Central memory CD4-positive, alpha-beta T cell (primary cell): ENCODE measurements around the gene CCDC110.

ENCODE experiments used
- DNase-seq: peaks from one replicate; pipeline ENCODE4 v3.0.0; 2022

Gene CCDC110

DNA sequence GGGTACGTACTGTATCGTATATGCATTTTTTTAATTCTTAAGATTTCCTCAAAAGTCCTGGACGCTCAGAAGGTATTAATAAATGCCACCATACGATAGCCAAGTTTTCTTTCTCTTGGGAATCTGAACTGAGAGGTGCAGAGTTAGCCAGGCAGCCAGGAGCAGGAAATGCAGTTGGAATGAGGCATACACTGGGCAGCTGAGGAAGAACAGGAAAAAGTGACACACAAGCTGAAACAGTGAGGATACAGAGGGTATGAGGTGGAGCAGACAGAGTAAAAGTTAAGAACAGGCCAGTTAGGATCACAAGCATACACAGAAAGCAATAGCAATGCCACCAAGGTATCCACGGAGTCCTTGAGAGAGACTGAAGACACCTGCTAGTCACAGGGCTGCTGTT is 59.1 kb downstream of the CCDC110 start:
- DNase-seq: no peak

- no peak for DNase-seq
These were observed 59.7 kb downstream of the CCDC110 start for GRCh38 chr4:185411849-185412248.

- no peak for DNase-seq
These were observed 63.1 kb downstream of the CCDC110 start for GRCh38 chr4:185408432-185408831.

DNA sequence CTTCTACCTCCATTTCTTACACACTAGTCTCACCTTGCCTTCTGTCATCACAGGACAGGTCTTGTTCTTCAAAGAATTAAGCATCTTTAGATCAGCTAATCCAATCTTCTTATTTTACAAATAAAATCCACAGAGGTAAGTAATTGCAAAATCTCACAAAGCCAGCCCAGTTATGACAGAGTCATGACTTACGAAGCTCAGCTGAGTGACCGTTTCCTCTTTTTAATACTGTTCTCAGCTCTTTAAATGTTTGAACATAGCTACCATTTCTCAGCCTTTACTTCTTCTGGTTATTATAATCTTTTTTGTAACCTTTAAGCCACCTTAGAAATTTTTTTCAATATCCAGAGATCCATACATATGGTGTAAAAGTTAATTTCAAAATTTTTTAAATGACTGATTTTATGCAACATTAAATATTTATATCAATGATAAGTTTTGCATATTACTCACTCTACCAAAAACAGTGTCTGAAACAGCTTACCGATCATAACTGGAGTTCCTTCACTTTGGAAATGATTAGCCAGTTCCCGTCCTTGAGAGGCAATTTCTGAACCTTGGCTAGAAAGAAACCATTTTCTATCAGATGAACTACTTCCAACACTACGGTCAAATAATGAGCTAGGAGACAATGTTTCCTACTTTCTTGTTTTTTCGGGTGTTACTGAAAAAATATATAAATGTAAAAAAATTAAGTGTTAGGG is 66.1 kb downstream of the CCDC110 start:
- DNase-seq: no peak

DNA sequence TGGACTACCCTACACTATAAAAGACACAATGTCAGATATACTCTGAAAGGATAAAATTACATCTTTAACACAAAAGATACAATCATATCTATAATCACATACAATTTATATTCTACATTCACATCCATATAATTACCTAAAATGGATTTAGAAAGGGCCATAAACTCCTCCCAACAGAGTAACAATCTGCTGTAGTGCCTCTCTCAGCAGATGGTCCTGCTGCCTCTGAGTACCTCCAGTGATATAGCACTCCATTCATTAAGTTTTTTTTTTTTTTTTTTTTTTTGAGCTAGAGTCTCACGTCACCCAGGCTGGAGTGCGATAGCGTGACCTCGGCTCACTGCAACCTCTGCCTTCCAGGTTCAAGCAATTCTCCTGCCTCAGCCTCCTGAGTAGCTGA is 67.5 kb downstream of the CCDC110 start:
- DNase-seq: no peak

DNA sequence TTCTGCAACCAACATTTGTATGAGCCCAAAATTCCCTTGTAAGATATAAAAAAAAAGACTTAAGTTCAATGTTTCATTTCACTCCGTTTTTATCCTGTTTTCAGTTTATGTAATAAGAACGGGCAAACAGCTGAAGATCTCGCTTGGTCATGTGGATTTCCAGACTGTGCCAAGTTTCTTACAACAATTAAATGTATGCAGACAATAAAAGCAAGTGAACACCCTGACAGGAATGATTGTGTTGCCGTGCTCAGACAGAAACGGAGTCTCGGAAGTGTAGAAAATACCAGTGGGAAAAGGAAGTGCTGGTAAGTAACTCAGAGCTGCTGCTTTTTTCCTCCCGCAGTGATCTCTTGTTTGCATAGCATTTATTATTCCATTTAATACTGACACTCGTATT is 72.1 kb downstream of the CCDC110 start:
- no peak for DNase-seq

- no peak for DNase-seq
These were observed 72.9 kb downstream of the CCDC110 start for GRCh38 chr4:185398618-185399017.

- no peak for DNase-seq
These were observed 74.7 kb downstream of the CCDC110 start, which contains the start of gene ANKRD37 for GRCh38 chr4:185396724-185397385. Gene ANKRD37 (plus strand): TSS chr4:185396841. CDS start chr4:185396924, 83 bp downstream.

DNA sequence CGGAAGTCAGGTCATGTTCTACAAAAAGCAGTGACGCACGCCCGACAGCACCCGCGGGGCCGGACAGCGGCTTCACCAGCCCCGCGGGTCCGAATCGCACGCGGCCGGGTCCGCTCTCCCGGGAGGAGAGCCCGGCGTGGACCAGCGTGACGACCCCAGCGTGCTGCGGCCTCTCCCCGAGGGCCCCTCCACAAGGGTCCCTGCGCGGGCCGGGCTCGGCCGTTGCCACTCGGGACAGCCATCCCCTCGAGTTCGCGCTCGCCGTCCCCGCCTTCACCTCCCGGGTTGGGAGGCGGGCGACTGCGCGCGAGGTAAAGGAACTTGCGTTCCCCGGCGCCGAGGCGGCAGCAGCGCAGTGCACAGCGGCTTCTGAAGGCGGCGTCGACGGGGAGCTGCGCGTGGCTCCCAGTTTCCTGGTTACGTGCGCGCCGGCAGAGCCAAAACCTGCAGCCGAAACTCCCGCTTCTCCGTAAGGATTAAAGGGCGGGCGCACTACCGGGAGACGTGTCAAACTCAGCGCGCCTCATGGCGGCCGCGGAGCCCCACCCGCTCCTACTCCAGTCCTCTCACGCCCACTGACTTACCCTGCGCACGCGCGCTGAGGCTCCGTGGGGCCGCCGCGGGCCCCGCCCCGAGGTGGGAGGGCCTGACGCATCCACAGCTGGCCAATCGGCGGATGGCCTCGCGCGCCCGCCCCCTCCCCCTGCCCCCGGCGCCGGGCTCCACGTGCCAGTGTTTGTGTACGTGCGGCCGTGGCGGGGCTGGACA is 75.4 kb downstream of the CCDC110 start:
- peak; percentile 97 for DNase-seq

GRCh38 chr4:185395238-185395955 is 76.1 kb downstream of the CCDC110 start, which contains the start of gene LRP2BP:
Gene LRP2BP (minus strand): TSS chr4:185395924. CDS start chr4:185378186, 17,738 bp downstream.
- DNase-seq: peak; percentile 21
